Omental fat pad (tissue), 4 donors: ENCODE results near the gene ARAF. TPM values are rescaled to one million over a fixed set of nuclear protein-coding genes. Genes with fewer than 3 reads are reported as not detected.
A peak's percentile ranks its signal among the peaks of the same experiment; 100 is the strongest.
"Not testable (repeated sequence)": the region's sequence is repeated elsewhere in the genome, so short reads cannot be mapped to it uniquely, and the experiment has no call there.

Source experiments
- ATAC-seq: fragments of 150-250 bp; one replicate; pipeline ENCODE4 v1.9.1; 2016; ENCODE audit warnings: mild to moderate bottlenecking, moderate library complexity; ENCODE audit not compliant: low FRiP score
- DNase-seq: peaks from one replicate; pipeline ENCODE4 v3.0.0-alpha.2; 2019; ENCODE audit warnings: low spot score
- CTCF ChIP-seq, 3 donors: fragments of 450-650 bp; IDR thresholded peaks; one replicate each; pipeline ENCODE4 v1.5.1; 2016 to 2017; ENCODE audit warnings: antibody characterized with exemption in 3 of 3, mild to moderate bottlenecking in 3 of 3, moderate library complexity in 2 of 3
- total RNA-seq, 4 donors: library from RNA; depleted of rRNA; stranded (reverse); fragments of >200 nt; gene quantifications; one replicate each; pipeline ENCODE4 v1.1.0, GENCODE V29; 2016

The ARAF gene
- total RNA-seq: 10 to 100 TPM; 31.2 to 43.8 (median 38.9) TPM

DNA sequence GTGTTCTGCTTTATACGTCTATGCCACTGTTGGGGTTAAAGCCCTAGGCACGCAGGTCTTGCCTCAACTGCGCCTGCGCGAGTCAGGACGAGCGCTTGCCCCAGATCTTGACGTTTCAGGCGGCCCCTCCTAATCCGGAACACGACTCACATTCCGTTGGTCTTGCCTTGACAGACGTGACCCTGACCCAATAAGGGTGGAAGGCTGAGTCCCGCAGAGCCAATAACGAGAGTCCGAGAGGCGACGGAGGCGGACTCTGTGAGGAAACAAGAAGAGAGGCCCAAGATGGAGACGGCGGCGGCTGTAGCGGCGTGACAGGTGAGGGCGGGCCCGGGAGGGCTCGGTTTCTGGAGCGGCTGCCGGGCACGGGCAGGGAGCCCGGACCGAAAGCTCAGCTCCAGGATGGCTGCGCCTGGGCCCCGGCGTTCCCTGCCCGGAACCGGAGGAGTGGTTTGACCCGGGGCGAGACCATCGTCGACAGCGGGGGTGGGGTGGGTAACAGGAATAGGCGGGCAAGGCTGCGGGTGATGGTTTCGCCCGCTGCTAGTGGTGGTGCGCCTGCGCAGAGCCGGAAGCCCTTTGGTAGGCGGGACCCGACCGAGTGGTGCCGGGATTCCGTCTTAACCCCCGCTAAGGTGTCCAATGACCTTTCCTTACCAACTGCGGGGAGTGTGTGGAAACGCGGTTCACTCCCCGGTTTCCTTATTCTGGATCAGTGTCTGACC lies at the start of gene ARAF:
ARAF (plus strand) TSS at position 272 of the 725 bp plus-strand sequence. CDS start 1,763 bp downstream, outside the sequence.
- no peak for TF ChIP-seq CTCF (IDR thresholded peaks at IDR 0.05)
- DNase-seq (peak; percentile 92), ATAC-seq (peak; percentile 94)

- not testable (repeated sequence) for ATAC-seq, DNase-seq
These were observed 48.6 kb upstream of the ARAF start for GRCh38 chrX:47512383-47512782.

DNA sequence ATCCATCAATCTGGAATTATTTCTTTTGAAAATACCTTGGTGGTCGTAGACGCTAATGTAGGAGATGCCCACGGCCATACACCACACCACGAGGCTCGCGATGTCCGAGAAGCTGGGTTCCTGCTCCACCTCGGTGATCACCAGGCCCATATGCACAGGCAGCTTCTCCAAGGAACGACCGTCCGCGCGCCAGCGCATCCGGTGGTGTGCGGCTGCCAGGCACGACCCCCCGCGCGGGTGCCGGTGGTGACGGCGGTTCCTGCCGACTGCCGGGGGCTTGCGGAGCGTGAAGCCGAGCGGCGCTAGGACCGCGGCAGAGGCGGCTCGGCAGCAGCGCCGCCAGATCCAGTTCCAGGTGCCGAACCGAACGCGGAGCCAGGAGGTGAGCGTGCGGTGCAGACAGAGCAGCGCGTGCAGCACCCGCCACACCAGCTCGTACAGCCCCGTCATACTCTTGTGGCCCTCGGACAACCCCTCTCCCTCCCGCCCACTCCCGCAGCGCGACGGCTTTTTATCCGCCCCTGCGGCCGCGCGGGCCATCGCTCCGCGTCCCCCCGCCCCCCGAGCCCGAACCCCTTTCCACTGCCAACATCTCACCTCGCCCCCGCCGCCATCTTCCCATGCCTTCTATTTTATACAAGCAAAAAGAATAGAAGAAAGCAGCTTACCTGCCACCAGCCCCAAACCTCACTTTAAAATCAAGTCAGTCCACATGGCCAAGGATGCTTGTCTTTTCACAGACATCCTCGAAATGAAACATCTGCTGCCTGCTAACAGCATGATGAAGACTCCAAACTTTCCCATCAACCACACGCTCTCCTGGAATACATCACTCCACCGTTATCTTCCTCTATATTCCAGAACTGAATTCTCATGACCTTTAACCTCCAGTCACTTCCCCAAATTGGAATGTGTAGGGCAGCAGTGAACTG lies 47.7 kb upstream of the ARAF start:
- peak; percentile 45 for ATAC-seq
- not testable (repeated sequence) for DNase-seq

GRCh38 chrX:47514533-47515235 lies 46.3 kb upstream of the ARAF start:
- no peak for TF ChIP-seq CTCF (IDR thresholded peaks at IDR 0.05)
- ATAC-seq (peak; percentile 65), DNase-seq (no peak)

DNA sequence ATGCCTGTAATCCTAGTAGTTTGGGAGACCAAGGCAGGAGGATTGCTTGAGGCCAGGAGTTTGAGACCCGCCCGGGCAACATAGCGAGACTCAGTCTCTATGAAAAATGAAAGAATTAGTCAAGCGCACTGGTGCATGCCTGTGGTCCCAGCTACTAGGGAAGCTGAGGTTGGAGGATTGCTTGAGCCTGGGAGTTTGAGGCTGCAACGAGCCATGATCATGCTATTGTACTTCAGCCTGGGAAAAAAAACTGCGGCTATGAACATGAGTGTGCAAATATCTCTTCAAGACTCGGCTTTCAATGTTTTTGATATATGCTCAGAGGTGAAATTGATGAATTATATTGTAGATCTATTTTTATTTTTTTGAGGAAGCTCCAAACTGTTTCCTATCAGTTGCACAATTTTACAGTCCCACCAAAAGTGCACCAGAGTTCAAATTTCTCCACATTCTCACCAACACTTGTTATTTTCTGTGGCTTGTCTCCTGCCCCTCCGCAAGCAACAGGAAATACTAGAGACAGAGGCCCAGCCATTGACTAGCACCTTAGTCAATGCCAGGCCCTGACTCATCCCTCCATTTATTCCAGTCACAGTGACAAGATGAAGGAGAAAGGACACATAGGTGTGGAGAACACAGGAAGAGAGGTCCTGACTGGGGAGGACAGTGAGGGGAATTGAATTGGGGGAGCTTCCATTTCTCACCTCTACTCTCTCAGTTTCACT lies 44.9 kb upstream of the ARAF start:
- no peak for TF ChIP-seq CTCF (IDR thresholded peaks at IDR 0.05)
- no peak for ATAC-seq
- DNase-seq: no peak

DNA sequence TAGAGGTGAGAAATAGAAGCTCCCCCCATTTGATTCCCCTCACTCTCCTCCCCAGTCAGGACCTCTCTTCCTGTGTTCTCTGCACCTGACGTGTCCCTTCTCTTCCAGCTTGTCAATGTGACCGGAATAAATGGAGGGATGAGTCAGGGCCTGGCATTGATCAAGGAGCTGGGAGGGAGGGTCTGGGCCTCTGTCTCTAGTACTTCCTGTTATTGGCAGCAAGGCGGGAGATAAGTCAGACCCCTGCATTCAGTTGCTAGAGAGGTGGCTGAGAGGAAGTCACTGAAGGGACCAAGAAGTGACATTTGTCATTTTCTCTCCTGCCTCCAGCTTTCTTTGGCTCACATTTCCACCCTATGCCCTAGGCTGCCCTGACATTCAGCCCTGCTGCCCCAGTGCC lies 42.9 kb upstream of the ARAF start:
- ATAC-seq: no peak
- DNase-seq: no peak
- no peak for TF ChIP-seq CTCF (IDR thresholded peaks at IDR 0.05)

GRCh38 chrX:47523297-47523696 lies 37.7 kb upstream of the ARAF start:
- peak; percentile 64 for DNase-seq
- peak in 1 of 3 donors; percentile 45 for TF ChIP-seq CTCF (IDR thresholded peaks at IDR 0.05)
- peak; percentile 96 for ATAC-seq
